Neural cell (in vitro differentiated cells): ENCODE results near the gene HOXC12. TPM values are rescaled to one million over a fixed set of nuclear protein-coding genes. Genes with fewer than 3 reads are reported as not detected.

Experiments used
- H2AFZ ChIP-seq: fragments of 200-600, 300-800 bp; sonication (generic), shearing (Covaris generic); 2 replicates; pipeline ENCODE4 v1.6.0; 2014; ENCODE audit warnings: low read depth, mild to moderate bottlenecking, antibody characterized with exemption, low read length, moderate library complexity
- H3F3A ChIP-seq: fragments of 200-600 bp; shearing (Covaris generic); 2 replicates; pipeline ENCODE4 v1.6.1; 2016; ENCODE audit warnings: mild to moderate bottlenecking, moderate library complexity, mixed read lengths, antibody characterized with exemption, low read length; ENCODE audit not compliant: insufficient read depth, poor library complexity, severe bottlenecking
- H3K27ac ChIP-seq: fragments of 200-600, 300-800 bp; sonication (generic), shearing (Covaris generic); 2 replicates; pipeline ENCODE4 v1.5.1; 2014; ENCODE audit warnings: mild to moderate bottlenecking, low read length, moderate library complexity
- H3K27me3 ChIP-seq: fragments of 300-800, 200-600 bp; sonication (generic), shearing (Covaris generic); 2 replicates; pipeline ENCODE4 v1.6.0; 2014; ENCODE audit warnings: mild to moderate bottlenecking, low read depth, low read length, moderate library complexity; ENCODE audit not compliant: insufficient read depth
- H3K36me3 ChIP-seq: fragments of 300-800, 200-600 bp; sonication (generic), shearing (Covaris generic); 2 replicates; pipeline ENCODE4 v1.5.1; 2014; ENCODE audit warnings: mild to moderate bottlenecking, antibody characterized with exemption, low read length, moderate library complexity; ENCODE audit not compliant: insufficient read depth
- H3K4me2 ChIP-seq: fragments of 300-800, 200-600 bp; sonication (generic), shearing (Covaris generic); 2 replicates; pipeline ENCODE4 v1.6.0; 2014; ENCODE audit warnings: mild to moderate bottlenecking, low read length
- H3K4me3 ChIP-seq: fragments of 300-800, 200-600 bp; sonication (generic), shearing (Covaris generic); 2 replicates; pipeline ENCODE4 v1.5.1; 2014; ENCODE audit warnings: mild to moderate bottlenecking, low read length, moderate library complexity
- H3K79me2 ChIP-seq: fragments of 200-600 bp; shearing (Covaris generic); replicated peaks from 2 replicates; pipeline ENCODE4 v1.6.0; 2014; ENCODE audit warnings: mild to moderate bottlenecking, low read length, moderate library complexity; ENCODE audit not compliant: insufficient read depth
- H3K9ac ChIP-seq: fragments of 300-800, 200-600 bp; sonication (generic), shearing (Covaris generic); 2 replicates; pipeline ENCODE4 v1.6.1; 2016; ENCODE audit warnings: mild to moderate bottlenecking, low read length, mixed read lengths
- H3K9me2 ChIP-seq: fragments of 200-600 bp; shearing (Covaris generic); 2 replicates; pipeline ENCODE4 v1.6.1; 2016; ENCODE audit warnings: mild to moderate bottlenecking, low read length, mixed read lengths; ENCODE audit not compliant: insufficient read depth
- H3K9me3 ChIP-seq: fragments of 200-600, 300-800 bp; sonication (generic), shearing (Covaris generic); 2 replicates; pipeline ENCODE4 v1.6.1; 2016; ENCODE audit warnings: mild to moderate bottlenecking, mixed run types, low read length, moderate library complexity, mixed read lengths
- H4K20me1 ChIP-seq: fragments of 200-600 bp; shearing (Covaris generic); 2 replicates; pipeline ENCODE4 v1.6.1; 2016; ENCODE audit warnings: mild to moderate bottlenecking, mixed run types; ENCODE audit not compliant: insufficient read depth
- EP300 ChIP-seq: fragments of 450-650 bp; conservative IDR thresholded peaks from 2 replicates; pipeline ENCODE4 v1.6.1; 2014; ENCODE audit warnings: antibody characterized with exemption, mild to moderate bottlenecking, moderate library complexity; ENCODE audit not compliant: poor library complexity, severe bottlenecking
- EZH2 ChIP-seq: fragments of 200-600, 300-800 bp; shearing (Covaris generic), sonication (generic); IDR thresholded peaks from 2 replicates; pipeline ENCODE4 v1.6.1; 2014; ENCODE audit warnings: antibody characterized with exemption, low read length, borderline replicate concordance, mild to moderate bottlenecking; ENCODE audit not compliant: insufficient read depth, poor library complexity, severe bottlenecking
- MXI1 ChIP-seq: fragments of 450-650 bp; conservative IDR thresholded peaks from 2 replicates; pipeline ENCODE4 v1.6.1; 2014; ENCODE audit warnings: antibody characterized with exemption, mild to moderate bottlenecking; ENCODE audit not compliant: poor library complexity, severe bottlenecking
- POLR2AphosphoS5 ChIP-seq: IDR thresholded peaks from 2 replicates; pipeline ENCODE4 v1.6.1; 2012
- RAD21 ChIP-seq: fragments of 450-650 bp; conservative IDR thresholded peaks from 2 replicates; pipeline ENCODE4 v1.6.1; 2014; ENCODE audit warnings: antibody characterized with exemption, mild to moderate bottlenecking, moderate library complexity
- TAF1 ChIP-seq: IDR thresholded peaks from 2 replicates; pipeline ENCODE4 v1.6.1; 2012; ENCODE audit warnings: low read depth
- polyA plus RNA-seq: library from polyadenylated mRNA; depleted of rRNA; stranded (reverse); fragments of >200 nt; gene quantifications from 2 replicates; pipeline ENCODE4 v1.2.3, GENCODE V29; 2014
- TF ChIP-seq, protein P1 (sequence below): fragments of 450-650 bp; IDR thresholded peaks from 2 replicates; pipeline ENCODE4 v1.5.1; 2014; ENCODE audit warnings: antibody characterized with exemption, mild to moderate bottlenecking, moderate library complexity; ENCODE audit not compliant: poor library complexity, severe bottlenecking
- TF ChIP-seq, protein P2 (sequence below): IDR thresholded peaks from 2 replicates; pipeline ENCODE4 v1.6.1; 2012; ENCODE audit warnings: borderline replicate concordance

The HOXC12 gene
- polyA plus RNA-seq, 1 donor from 2014 or later, result not detected

DNA sequence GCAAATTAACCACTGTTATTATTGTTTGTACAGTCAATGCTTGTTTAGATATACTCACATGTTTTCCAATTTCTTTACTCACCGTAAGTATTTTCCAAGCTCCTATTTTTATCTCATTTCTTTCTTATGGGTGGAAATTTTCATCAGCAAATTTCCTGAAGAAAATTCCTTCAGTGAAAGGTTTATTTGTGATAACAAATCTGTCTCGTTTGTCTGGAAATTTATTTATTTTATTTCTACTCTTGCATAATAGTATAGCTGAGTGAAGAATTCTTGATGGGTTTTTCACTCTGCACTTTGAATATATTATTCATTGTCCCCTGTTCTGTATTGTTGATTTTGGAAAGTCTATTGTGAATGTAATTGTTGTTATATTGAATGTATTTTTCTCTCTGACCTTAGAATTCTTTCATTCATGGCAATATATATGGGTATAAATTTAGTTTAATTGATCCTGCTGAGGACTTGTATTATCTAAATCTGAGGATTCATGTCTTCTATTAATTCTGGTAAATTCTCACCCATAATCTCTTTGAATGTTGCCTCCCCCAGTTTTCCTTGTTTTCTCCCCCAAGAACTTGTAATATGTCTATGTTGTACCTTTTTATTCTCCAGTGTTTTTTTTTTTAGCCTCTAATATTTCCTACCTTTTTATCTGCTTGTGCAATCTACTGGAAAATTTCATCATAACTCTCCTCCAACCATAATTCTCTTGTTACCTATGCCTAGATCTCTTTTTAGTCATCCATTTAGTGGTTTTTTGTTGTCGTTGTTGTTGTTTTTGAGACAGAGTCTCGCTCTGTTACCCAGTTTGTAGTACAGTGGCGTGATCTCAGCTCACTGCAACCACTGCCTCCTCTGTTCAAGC lies 37.7 kb upstream of the HOXC12 start:
- H3K27me3 ChIP-seq, result peaks cover 91% of the 10 kb centered on the region
- TF ChIP-seq TAF1 (no peak), MXI1 (no peak), EZH2 (no peak), RAD21 (no peak), EP300 (no peak), POLR2AphosphoS5 (no peak)
- TF ChIP-seq, protein P1, sequence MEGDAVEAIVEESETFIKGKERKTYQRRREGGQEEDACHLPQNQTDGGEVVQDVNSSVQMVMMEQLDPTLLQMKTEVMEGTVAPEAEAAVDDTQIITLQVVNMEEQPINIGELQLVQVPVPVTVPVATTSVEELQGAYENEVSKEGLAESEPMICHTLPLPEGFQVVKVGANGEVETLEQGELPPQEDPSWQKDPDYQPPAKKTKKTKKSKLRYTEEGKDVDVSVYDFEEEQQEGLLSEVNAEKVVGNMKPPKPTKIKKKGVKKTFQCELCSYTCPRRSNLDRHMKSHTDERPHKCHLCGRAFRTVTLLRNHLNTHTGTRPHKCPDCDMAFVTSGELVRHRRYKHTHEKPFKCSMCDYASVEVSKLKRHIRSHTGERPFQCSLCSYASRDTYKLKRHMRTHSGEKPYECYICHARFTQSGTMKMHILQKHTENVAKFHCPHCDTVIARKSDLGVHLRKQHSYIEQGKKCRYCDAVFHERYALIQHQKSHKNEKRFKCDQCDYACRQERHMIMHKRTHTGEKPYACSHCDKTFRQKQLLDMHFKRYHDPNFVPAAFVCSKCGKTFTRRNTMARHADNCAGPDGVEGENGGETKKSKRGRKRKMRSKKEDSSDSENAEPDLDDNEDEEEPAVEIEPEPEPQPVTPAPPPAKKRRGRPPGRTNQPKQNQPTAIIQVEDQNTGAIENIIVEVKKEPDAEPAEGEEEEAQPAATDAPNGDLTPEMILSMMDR, result no peak

GRCh38 chr12:53924521-53925405 lies 29.9 kb upstream of the HOXC12 start:
- H3K9me2 ChIP-seq, result no peaks in the 10 kb centered on the region
- no peak overlapping the region for H3K9ac ChIP-seq
- no peaks in the 10 kb centered on the region for H3F3A ChIP-seq
- no peak overlapping the region for H2AFZ ChIP-seq
- peaks cover 100% of the 10 kb centered on the region for H3K27me3 ChIP-seq
- H3K9me3 ChIP-seq, result no peaks in the 10 kb centered on the region
- no peak overlapping the region for H3K4me2 ChIP-seq
- H3K79me2 ChIP-seq, result no peaks in the 10 kb centered on the region
- H3K4me3 ChIP-seq, result no peak overlapping the region
- no peak overlapping the region for H3K27ac ChIP-seq
- no peaks in the 10 kb centered on the region for H3K36me3 ChIP-seq
- TF ChIP-seq POLR2AphosphoS5, result no peak
- H4K20me1 ChIP-seq, result no peaks in the 10 kb centered on the region

More for the DNA sequence above, 37.7 kb upstream of the HOXC12 start:
- H4K20me1 ChIP-seq, result no peaks in the 10 kb centered on the region
- H3K27ac ChIP-seq, result no peak overlapping the region
- H3K36me3 ChIP-seq, result no peaks in the 10 kb centered on the region
- H3K79me2 ChIP-seq, result no peaks in the 10 kb centered on the region
- no peak overlapping the region for H3K4me3 ChIP-seq
- H3F3A ChIP-seq, result no peaks in the 10 kb centered on the region
- no peaks in the 10 kb centered on the region for H3K9me3 ChIP-seq
- no peak overlapping the region for H3K9ac ChIP-seq
- no peaks in the 10 kb centered on the region for H3K9me2 ChIP-seq
- no peak overlapping the region for H2AFZ ChIP-seq
- no peak overlapping the region for H3K4me2 ChIP-seq

- Histone ChIP-seq H3K4me2 (no peak overlapping the region), H4K20me1 (no peaks in the 10 kb centered on the region), H3K27ac (no peak overlapping the region), H3K9me2 (no peaks in the 10 kb centered on the region), H3K79me2 (no peaks in the 10 kb centered on the region), H3K27me3 (peaks cover 100% of the 10 kb centered on the region), H3K4me3 (no peak overlapping the region), H3K36me3 (no peaks in the 10 kb centered on the region), H3K9me3 (no peaks in the 10 kb centered on the region), H3K9ac (no peak overlapping the region), H3F3A (no peaks in the 10 kb centered on the region), H2AFZ (no peak overlapping the region)
- TF ChIP-seq, protein P2, sequence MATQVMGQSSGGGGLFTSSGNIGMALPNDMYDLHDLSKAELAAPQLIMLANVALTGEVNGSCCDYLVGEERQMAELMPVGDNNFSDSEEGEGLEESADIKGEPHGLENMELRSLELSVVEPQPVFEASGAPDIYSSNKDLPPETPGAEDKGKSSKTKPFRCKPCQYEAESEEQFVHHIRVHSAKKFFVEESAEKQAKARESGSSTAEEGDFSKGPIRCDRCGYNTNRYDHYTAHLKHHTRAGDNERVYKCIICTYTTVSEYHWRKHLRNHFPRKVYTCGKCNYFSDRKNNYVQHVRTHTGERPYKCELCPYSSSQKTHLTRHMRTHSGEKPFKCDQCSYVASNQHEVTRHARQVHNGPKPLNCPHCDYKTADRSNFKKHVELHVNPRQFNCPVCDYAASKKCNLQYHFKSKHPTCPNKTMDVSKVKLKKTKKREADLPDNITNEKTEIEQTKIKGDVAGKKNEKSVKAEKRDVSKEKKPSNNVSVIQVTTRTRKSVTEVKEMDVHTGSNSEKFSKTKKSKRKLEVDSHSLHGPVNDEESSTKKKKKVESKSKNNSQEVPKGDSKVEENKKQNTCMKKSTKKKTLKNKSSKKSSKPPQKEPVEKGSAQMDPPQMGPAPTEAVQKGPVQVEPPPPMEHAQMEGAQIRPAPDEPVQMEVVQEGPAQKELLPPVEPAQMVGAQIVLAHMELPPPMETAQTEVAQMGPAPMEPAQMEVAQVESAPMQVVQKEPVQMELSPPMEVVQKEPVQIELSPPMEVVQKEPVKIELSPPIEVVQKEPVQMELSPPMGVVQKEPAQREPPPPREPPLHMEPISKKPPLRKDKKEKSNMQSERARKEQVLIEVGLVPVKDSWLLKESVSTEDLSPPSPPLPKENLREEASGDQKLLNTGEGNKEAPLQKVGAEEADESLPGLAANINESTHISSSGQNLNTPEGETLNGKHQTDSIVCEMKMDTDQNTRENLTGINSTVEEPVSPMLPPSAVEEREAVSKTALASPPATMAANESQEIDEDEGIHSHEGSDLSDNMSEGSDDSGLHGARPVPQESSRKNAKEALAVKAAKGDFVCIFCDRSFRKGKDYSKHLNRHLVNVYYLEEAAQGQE, result no peak
- TF ChIP-seq, protein P1, result no peak
- TF ChIP-seq RAD21 (no peak), MXI1 (no peak), POLR2AphosphoS5 (no peak), TAF1 (no peak), EZH2 (no peak)
Observed at GRCh38 chr12:53927220-53928029, 27.3 kb upstream of the HOXC12 start.
